Measurements from ENCODE around the gene BMF.

The BMF gene

GRCh38 chr15:40065166-40065565, 43.5 kb downstream of the BMF start:
- FAIRE-seq = no peak
- no peak for DNase-seq (ENCODE audit: insufficient read length, low spot score)
- TF ChIP-seq CTCF (IDR thresholded peaks at IDR 0.05; ENCODE audit: insufficient read depth, missing control alignments) = no peak

- FAIRE-seq = no peak
These were observed 44.3 kb downstream of the BMF start for GRCh38 chr15:40064231-40064894.

GRCh38 chr15:40063563-40064011, 45.1 kb downstream of the BMF start:
- DNase-seq (ENCODE audit: insufficient read length, low spot score) = no peak
- no peak for FAIRE-seq
- TF ChIP-seq CTCF (IDR thresholded peaks at IDR 0.05; ENCODE audit: insufficient read depth, missing control alignments) = no peak

More at GRCh38 chr15:40064231-40064894, 44.3 kb downstream of the BMF start:
- no peak for DNase-seq (ENCODE audit: insufficient read length, low spot score)
- TF ChIP-seq CTCF (IDR thresholded peaks at IDR 0.05; ENCODE audit: insufficient read depth, missing control alignments) = no peak

- no peak for TF ChIP-seq CTCF (IDR thresholded peaks at IDR 0.05; ENCODE audit: insufficient read depth, missing control alignments)
- FAIRE-seq (no peak), DNase-seq (ENCODE audit: insufficient read length, low spot score) (no peak)
These were observed 45.7 kb downstream of the BMF start for GRCh38 chr15:40062816-40063562.

GRCh38 chr15:40061212-40061901, 47.3 kb downstream of the BMF start:
- FAIRE-seq = no peak
- no peak for TF ChIP-seq CTCF (IDR thresholded peaks at IDR 0.05; ENCODE audit: insufficient read depth, missing control alignments)

GRCh38 chr15:40060236-40060961, 48.3 kb downstream of the BMF start:
- FAIRE-seq = no peak
- no peak for DNase-seq (ENCODE audit: insufficient read length, low spot score)
- TF ChIP-seq CTCF (IDR thresholded peaks at IDR 0.05; ENCODE audit: insufficient read depth, missing control alignments) = no peak

More at GRCh38 chr15:40061212-40061901, 47.3 kb downstream of the BMF start:
- DNase-seq (ENCODE audit: insufficient read length, low spot score) = no peak
